Measurements from ENCODE around the gene CDCP1.

GRCh38 chr3:45165497-45166283 is 19.5 kb upstream of the CDCP1 start:
- TF ChIP-seq POLR2AphosphoS5 (IDR thresholded peaks at IDR 0.05; ENCODE audit: borderline replicate concordance, low read depth, low read length) (no peak), EZH2 (IDR thresholded peaks at IDR 0.05) (no peak)
